ENCODE measurements around the gene USH1C. TPM values are rescaled to one million over a fixed set of nuclear protein-coding genes. Genes with fewer than 3 reads are reported as not detected.
A peak's percentile ranks its signal among the peaks of the same experiment; 100 is the strongest.

USH1C gene
- total RNA-seq, 1 donor from 2014 or later: 5.3 TPM

DNA sequence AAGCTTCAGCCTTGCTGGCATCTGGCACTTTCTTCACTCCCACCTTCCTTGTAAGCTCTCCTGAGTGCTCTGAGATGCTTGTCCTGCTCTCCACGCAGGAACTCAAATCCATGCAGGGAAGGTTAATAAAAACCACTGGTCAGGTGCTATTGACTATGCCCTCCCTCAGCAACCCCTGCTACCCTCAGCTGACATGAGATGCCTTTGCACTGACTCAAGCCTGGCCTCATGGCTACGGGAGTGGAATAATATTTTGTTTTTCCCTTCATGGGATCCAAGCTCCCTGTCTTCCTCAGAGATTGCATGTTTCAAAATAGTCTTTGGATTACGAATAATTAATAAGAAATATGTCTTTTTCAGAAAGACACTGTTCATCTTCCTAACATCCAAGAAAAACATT is 35.9 kb downstream of the USH1C start:
- no peak for DNase-seq (ENCODE audit: low spot score)

DNA sequence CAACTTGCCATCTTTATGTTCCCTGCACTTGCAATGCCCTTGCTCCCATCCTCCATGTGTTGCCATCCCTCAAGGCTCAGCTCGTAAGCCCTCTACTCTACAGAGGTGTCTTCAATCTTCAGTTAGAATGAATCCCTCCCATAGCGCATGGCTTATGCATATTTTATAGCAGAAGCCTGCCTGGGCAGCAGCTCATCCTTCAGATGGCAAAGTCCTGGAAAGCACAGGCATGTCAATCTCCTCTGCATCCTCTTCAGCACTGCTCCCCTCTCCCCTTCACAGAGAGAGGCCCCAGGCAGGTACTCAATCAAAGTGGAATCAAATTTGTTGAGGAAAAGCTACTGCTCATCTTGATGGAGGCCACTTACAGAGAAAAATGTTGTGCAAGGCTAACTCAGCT is 36.4 kb downstream of the USH1C start:
- no peak for DNase-seq (ENCODE audit: low spot score)

DNA sequence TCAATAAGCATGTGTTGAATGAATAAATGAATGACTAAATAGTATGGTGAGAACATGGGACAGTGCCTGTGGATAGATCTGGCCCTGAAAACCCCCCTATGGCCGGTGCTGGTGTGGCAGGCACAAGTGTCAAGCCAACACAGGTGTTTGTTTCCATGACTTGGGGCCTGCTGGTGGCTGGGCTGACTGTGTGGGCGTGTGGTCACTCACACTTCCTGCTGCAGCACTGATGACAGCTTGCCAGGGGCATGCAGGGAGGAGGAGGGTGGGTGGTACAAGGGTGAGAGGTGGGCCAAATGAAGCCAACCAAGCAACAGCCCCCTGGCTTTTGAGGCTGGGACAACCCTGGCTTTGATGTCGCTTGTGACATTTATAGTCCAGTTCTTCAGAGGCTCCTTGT is 37.3 kb downstream of the USH1C start:
- DNase-seq (ENCODE audit: low spot score): no peak

DNA sequence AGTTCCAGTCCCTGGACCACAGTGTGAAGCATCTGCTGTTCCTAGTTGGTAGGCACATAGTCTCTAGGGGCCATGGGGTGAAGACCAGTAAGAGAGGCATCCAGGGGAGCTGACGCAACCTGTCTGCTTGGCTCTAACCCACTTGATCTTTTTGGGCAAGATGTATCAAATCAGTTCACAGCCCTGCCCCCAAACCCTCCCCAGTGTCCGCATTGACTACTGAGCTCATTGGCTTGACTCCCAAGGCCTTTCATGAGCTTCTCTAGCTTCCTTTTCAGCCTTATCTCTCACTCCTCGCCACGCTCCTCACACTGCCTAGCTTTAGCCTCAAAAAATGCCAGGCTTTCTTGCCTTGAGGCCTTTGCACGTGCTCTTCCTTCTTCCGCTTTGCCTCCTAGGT is 37.9 kb downstream of the USH1C start:
- DNase-seq (ENCODE audit: low spot score): no peak

- DNase-seq (ENCODE audit: low spot score): no peak
These were observed 39.1 kb downstream of the USH1C start for GRCh38 chr11:17505146-17505545.

- DNase-seq (ENCODE audit: low spot score): peak; percentile 73
These were observed 39.7 kb downstream of the USH1C start for GRCh38 chr11:17504330-17505107.

GRCh38 chr11:17502630-17503029 is 41.6 kb downstream of the USH1C start:
- DNase-seq (ENCODE audit: low spot score): no peak

DNA sequence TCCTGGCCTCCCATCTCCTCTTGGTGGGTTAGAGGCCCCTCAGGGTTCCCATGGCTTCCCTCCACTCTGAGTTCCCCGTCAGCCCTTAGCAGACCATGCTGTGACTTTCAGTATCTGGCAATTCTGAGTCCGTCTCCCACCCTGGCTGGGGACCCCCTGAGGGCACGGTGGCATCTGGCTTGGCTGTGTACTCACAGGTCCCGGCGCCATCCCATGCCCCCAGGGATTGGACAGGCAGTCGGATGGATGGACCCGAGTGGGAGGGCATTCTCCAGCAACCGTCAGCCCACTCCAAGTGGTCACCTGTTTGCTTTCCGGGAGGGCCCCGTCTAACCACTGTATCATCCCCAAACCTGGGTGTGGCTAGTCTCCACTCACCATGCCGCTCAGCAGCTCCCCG is 43.5 kb downstream of the USH1C start:
- no peak for DNase-seq (ENCODE audit: low spot score)

DNA sequence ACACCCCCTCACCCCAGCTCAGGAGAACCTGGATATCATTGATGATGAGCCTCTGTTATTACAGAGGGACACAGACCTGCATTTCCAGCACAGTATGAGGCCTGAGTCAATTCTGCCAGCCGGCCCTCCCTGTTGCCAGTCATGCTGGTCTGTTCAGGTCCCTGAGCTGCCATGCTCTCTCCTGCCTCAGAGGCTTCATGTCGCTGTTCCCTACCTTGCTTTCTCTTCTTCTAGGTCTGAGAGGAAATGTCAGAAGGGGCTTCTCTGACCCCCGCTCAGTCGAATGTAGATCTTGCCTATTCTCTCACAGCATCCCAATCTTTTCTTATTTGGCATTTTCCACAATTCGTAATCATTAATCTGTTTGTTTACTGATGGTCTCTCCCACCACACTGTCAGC is 45.7 kb downstream of the USH1C start:
- no peak for DNase-seq (ENCODE audit: low spot score)

DNA sequence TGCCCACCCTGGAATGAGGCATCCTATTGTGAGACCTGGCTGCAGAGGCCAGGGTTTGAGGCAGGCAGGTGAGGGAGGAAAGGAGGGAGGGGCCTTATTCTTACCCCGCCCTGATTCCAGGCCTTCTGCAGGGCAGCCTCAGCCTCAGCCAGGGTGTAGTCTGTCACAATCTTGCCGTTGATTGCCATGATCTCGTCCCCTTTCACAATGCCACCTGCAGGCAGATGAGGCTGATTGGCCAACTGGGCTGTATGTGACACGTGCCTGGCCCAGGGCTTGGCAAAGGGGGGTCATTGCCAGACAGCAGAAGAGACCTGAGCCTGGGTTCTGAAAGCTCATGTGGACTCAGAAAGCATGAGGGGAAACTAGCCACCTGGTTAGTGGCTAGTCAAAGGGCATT is 46.2 kb downstream of the USH1C start:
- no peak for DNase-seq (ENCODE audit: low spot score)

DNA sequence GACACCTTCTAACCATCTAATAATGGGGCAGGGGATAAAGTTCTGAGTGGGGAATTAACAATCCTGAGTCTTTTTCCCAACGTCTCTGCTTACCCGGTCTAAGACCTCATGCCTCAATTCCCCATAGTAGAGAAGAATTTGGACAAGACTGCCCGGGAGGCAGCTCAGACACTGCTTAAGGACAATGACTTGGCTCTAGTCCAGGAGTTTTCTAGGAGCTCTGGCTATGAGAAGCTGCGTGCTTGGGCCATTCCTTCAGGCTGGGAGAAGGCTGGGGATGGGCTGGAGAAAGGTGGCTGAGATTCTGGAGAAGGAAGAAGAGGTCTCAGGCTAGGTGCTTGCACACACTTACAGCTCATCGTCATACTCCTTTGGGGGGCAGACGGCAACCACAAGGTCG is 47.8 kb downstream of the USH1C start:
- no peak for DNase-seq (ENCODE audit: low spot score)

GRCh38 chr11:17494019-17494418 is 50.2 kb downstream of the USH1C start:
- no peak for DNase-seq (ENCODE audit: low spot score)

DNA sequence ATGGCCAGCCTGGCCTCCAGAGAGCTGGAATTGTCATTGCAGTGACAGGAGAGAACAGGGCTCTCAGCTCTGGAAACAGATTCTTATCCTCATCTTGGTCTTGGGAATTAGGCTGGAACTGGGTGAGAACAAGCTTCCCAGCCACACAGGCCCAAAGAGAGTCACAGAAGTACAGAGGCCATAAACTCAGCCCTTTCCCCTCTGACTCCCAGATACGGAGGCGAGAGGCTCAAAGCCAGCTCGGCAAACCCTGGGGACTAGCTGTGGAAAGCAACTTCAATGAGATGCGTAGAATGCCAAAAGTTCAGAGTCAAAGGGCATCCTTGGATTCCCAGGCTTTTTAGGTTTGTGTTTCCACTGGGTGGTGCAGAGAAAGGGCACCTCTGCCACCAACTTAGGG is 53.3 kb downstream of the USH1C start:
- DNase-seq (ENCODE audit: low spot score): no peak

DNA sequence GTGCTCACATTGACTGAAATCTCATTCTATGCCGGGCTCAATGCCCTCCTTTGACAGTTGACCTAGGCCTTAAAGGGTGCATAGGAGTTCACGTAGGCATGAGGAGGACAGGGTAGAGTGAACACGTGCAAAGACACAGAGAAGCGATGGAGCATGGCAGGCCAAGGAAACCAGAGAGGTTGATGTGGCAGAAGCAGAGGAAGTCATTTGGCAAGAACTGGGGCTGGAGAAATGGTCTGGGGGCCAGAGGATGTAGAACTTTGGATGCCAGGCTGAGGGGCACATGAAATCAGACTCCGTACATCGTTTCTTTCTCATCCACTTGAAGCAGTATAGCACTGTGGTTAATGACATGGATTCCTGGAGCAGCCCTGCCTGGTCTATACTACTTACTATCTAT is 54.0 kb downstream of the USH1C start:
- no peak for DNase-seq (ENCODE audit: low spot score)

- no peak for DNase-seq (ENCODE audit: low spot score)
These were observed 54.5 kb downstream of the USH1C start for GRCh38 chr11:17489751-17490150.

GRCh38 chr11:17488563-17488962 is 55.7 kb downstream of the USH1C start:
- DNase-seq (ENCODE audit: low spot score): no peak

DNA sequence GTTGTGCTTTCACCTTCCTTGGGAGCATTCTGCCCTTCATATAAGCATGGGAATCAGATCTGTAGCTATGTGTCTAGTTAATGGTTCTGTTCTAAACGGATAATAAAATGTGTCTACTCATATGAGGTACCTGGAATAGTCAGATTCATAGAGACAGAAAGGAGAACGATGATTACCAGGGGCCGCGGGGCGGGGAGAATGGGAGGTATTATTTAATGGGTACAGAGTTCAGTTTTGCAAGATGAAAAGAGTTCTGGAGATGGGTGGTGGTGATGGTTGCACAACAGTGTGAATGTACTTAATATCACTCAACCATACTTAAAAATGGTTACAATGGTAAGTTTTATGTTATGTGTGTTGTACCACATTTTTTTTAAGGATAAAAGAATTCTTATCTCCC is 57.6 kb downstream of the USH1C start:
- no peak for DNase-seq (ENCODE audit: low spot score)

DNA sequence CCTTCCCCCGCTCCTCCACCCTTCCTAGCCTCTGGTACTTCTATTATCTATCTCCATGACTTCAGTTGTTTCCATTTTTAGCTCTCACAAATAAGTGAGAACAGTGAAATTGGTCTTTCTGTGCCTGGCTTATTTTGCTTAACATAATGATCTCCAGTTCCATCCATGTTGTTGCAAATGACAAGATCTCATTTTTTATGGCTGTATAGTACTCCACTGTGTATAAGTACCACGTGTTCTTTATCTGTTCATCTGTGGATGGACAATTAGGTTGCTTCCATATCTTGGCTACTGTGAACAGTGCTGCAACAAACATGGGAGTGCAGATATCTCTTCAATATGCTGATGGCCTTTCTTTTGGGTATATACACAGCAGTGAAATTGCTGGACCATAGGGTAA is 60.7 kb downstream of the USH1C start:
- DNase-seq (ENCODE audit: low spot score): no peak

- no peak for DNase-seq (ENCODE audit: low spot score)
These were observed 62.3 kb downstream of the USH1C start for GRCh38 chr11:17481905-17482304.

- DNase-seq (ENCODE audit: low spot score): peak; percentile 67
These were observed 64.7 kb downstream of the USH1C start for GRCh38 chr11:17479284-17480214.

GRCh38 chr11:17478070-17478469 is 66.1 kb downstream of the USH1C start:
- no peak for DNase-seq (ENCODE audit: low spot score)

DNA sequence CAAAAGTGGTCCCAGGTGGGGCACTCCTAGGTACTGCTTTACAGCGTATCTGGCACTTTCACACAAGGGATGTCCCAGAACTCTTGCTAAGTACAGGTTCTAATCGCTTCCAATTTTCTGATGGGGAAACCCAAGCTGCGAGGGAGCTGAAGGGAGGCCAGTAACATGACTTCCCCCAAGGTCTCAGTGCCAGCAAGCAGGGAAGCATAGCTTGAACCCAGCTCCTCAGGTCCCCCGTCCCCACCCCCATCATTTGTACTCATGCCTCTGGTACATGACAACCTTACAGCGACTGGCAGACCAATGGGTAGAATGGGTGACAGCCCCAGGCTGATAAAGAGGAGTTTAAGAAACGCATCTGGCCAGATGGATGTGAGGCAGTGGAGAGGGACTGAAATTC is 66.9 kb downstream of the USH1C start:
- no peak for DNase-seq (ENCODE audit: low spot score)

GRCh38 chr11:17477084-17477333 is 67.2 kb downstream of the USH1C start:
- DNase-seq (ENCODE audit: low spot score): no peak
